Activated T-helper 1 cell treated with anti-CD3 and anti-CD28 coated beads, Interleukin-12 subunit alpha, Interleukin-12 subunit beta, Interleukin-2, Interleukin-4 antibody, amounts not matched to agents 30 ng/mL and 10 ng/mL and 1 ng/mL, durations not matched to agents 14 hours and 24 hours and 36 hours (primary cell): Measurements from ENCODE around the gene MYL4. TPM values are rescaled to one million over a fixed set of nuclear protein-coding genes. Genes with fewer than 3 reads are reported as not detected.
"Not testable (repeated sequence)": the region's sequence is repeated elsewhere in the genome, so short reads cannot be mapped to it uniquely, and the experiment has no call there.

Source experiments
- DNase-seq: peaks from one replicate; pipeline ENCODE4 v3.0.0; 2021; ENCODE audit warnings: low spot score
- H3K27ac Mint-ChIP-seq: one replicate; pipeline ENCODE4 v1.8.0; 2021; ENCODE audit warnings: mild to moderate bottlenecking, mixed read lengths
- H3K27me3 Mint-ChIP-seq: one replicate; pipeline ENCODE4 v1.8.0; 2022; ENCODE audit warnings: mild to moderate bottlenecking, moderate library complexity, mixed read lengths; ENCODE audit not compliant: insufficient read depth
- H3K36me3 Mint-ChIP-seq: one replicate; pipeline ENCODE4 v1.8.0; 2021; ENCODE audit warnings: low read depth, mixed read lengths
- H3K4me1 Mint-ChIP-seq: one replicate; pipeline ENCODE4 v1.8.0; 2021; ENCODE audit warnings: low read depth, mixed read lengths
- H3K4me3 Mint-ChIP-seq: one replicate; pipeline ENCODE4 v1.8.0; 2021; ENCODE audit warnings: mild to moderate bottlenecking, moderate library complexity, mixed read lengths
- H3K9me3 Mint-ChIP-seq: one replicate; pipeline ENCODE4 v1.8.0; 2021; ENCODE audit warnings: mixed read lengths
- intact Hi-C: fragments of 100-400 bp; cut with micrococcal nuclease; formaldehyde crosslinking; loops from one replicate; pipeline ENCODE4 v1.15.1; 2024
- total RNA-seq: library from RNA; stranded (reverse); gene quantifications from 2 replicates; pipeline ENCODE4 v1.2.3, GENCODE V29; 2022

Gene MYL4
- total RNA-seq, 1 donor from 2014 or later = not detected

GRCh38 chr17:47216821-47217220, 7.7 kb downstream of the MYL4 start:
- H3K4me3 Mint-ChIP-seq, DNase-seq, H3K9me3 Mint-ChIP-seq, H3K36me3 Mint-ChIP-seq, H3K27ac Mint-ChIP-seq, intact Hi-C loops: not testable (repeated sequence)
- Mint-ChIP-seq H3K27me3 (peaks cover 17% of the 10 kb centered on the region), H3K4me1 (peaks cover 32% of the 10 kb centered on the region)

DNA sequence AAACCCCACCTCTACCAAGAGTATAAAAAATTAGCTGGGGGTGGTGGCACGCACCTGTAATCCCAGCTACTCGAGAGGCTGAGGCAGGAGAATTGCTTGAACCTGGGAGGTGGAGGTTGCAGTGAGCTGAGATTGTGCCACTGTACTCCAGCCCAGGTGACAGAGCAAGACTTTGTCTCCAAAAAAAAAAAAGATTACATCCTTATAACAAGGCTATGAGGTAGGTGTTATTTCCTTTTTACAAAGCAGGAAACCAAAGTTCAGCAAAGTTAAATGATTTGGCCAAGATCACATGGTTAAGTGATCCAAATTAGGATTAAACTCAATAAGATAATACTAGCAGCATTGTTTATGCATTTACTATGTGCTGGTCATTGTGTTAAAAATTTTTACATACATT, 8.1 kb downstream of the MYL4 start:
- H3K9me3 Mint-ChIP-seq, H3K36me3 Mint-ChIP-seq, H3K27ac Mint-ChIP-seq, H3K4me3 Mint-ChIP-seq, DNase-seq, intact Hi-C loops: not testable (repeated sequence)
- peaks cover 16% of the 10 kb centered on the region for H3K27me3 Mint-ChIP-seq
- peaks cover 32% of the 10 kb centered on the region for H3K4me1 Mint-ChIP-seq

DNA sequence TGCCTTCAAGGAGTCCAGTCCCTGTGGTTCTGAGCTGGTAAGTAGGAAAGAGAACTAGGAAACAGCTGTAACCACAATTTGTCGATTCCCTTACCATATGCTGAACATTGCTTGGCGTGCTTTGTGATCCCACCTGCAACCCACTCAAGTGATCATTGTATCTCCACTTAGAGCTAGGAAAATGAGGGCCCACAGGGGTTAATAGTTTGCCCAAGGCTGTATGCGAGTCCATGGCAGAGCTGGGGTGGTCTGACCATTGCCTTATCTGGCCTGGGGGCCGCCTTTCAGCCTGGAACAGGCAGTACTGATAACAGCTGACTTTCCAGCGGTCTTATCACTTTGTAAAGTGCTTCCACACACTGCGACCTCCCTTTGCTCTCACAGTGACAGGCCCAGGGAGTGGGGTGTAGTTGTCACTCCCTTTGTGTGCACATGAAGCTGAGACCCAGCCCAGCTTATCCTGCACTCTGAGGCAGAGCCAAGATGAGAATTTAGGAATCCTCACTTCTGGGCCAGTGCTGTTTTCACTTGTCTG, 9.8 kb downstream of the MYL4 start:
- Mint-ChIP-seq H3K4me3 (no peak overlapping the region), H3K36me3 (no peaks in the 10 kb centered on the region), H3K27ac (no peak overlapping the region), H3K9me3 (peaks cover 6% of the 10 kb centered on the region), H3K4me1 (peaks cover 32% of the 10 kb centered on the region), H3K27me3 (peaks cover 17% of the 10 kb centered on the region)
- DNase-seq = no peak
- intact Hi-C loops = no loop called here

DNA sequence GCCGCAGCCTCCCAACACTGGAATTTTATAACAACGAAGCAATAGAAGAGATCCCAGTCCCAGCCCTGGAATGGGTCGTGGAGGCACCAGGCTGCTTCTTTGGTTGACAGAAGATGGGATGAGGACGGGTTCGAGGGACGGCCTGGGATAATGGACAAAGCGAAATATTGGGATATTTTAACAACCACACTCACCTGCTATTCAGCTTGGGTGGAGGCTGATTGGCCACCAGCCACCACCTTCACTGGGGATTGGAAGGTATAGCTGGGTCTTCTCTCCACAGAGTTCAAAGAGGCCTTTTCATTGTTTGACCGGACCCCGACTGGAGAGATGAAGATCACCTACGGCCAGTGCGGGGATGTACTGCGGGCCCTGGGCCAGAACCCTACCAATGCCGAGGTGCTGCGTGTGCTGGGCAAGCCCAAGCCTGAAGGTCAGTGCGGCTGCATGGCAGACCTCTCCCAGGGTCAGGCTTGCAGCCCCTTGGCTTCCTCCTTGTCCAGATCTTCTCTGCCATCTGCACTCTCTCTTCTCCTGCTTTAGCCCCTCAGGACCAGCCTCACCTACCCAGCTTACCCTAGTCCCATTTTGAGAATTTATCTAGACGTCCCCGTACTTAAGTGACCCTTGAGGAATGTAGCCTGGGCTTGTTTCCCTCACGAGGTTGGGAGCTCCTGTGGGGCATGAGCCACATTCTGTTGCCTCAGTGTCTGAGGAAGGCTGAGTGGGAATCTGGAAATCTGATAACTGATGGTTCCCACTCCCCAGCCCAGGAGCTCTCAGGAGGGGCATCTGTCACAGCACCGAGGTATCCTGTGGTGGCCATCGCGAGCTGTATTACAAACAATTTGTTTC, 10.7 kb downstream of the MYL4 start:
- peaks cover 12% of the 10 kb centered on the region for H3K27me3 Mint-ChIP-seq
- H3K4me3 Mint-ChIP-seq = peak overlapping the region; percentile 3
- peaks cover 9% of the 10 kb centered on the region for H3K9me3 Mint-ChIP-seq
- intact Hi-C loops = no loop called here
- no peak for DNase-seq
- peaks cover 32% of the 10 kb centered on the region for H3K4me1 Mint-ChIP-seq
- H3K27ac Mint-ChIP-seq = no peak overlapping the region
- no peaks in the 10 kb centered on the region for H3K36me3 Mint-ChIP-seq

- no peak overlapping the region for H3K27ac Mint-ChIP-seq
- no peaks in the 10 kb centered on the region for H3K36me3 Mint-ChIP-seq
- H3K4me3 Mint-ChIP-seq = no peak overlapping the region
- H3K4me1 Mint-ChIP-seq = peaks cover 32% of the 10 kb centered on the region
- intact Hi-C loops = no loop called here
- H3K9me3 Mint-ChIP-seq = peaks cover 9% of the 10 kb centered on the region
- H3K27me3 Mint-ChIP-seq = peaks cover 8% of the 10 kb centered on the region
- peak; percentile 4 for DNase-seq
These were observed 11.4 kb downstream of the MYL4 start for GRCh38 chr17:47220531-47220999.

DNA sequence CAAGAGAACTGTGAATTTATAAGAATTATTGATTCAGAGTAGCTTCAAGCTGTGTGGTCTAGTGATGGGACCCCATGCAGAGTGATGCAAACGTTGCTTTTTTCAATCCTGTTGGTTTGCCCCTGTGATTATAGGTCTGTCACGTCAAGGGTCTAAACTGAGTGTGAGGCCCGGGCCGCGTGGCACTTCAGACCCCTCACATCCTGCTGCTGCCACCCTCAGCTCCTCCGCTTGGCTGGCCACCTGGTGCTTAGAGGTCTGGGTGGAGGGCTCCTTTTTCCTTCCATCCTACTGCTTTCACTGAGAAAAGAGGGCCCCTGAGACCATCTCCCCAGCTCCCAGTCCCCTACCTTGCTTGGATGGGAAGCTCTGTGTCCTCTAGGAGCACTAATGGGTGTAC, 12.0 kb downstream of the MYL4 start:
- no peak overlapping the region for H3K4me3 Mint-ChIP-seq
- DNase-seq = no peak
- H3K27ac Mint-ChIP-seq = no peak overlapping the region
- intact Hi-C loops = no loop called here
- H3K9me3 Mint-ChIP-seq = peaks cover 9% of the 10 kb centered on the region
- peaks cover 5% of the 10 kb centered on the region for H3K27me3 Mint-ChIP-seq
- peaks cover 32% of the 10 kb centered on the region for H3K4me1 Mint-ChIP-seq
- H3K36me3 Mint-ChIP-seq = no peaks in the 10 kb centered on the region

DNA sequence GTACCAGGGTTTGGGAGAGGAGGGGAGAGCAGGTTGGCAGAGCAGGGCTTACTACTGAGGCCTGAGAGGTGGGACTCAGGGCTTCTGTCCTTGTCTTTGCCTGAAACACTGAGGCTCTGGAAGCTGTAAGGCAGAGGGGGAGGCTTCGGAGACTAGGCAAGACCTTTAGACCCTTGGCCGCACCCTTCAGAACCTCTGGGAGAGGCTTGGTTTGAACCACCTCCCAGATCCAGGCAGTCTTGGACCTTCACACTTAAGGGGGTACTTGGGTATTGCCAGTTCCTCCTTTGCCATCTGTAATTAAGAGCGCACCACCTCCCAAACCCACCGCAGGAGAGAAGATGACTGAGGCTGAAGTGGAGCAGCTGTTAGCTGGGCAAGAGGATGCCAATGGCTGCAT, 12.9 kb downstream of the MYL4 start:
- H3K27ac Mint-ChIP-seq = no peak overlapping the region
- intact Hi-C loops = no loop called here

DNA sequence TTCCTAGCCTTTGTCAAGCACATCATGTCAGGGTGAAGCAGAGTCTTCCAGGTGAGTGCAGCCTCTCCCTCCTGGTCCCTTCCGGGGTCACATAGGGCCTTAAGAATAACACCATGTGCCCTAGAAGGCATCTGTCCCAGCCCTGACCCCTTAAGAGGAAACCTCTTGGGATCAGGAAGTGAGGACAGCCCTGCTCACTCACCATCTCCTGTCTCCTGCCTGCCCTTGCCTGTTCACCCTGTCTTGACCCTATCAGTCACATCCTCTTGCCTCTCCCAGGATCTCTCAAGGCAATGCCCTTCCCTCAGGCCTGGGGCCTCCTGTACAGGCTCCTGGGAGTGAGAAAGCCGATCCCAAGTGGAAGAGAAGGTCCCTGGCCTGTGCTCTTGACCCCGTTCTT, 13.9 kb downstream of the MYL4 start:
- no peak for DNase-seq
- Mint-ChIP-seq H3K9me3 (peaks cover 9% of the 10 kb centered on the region), H3K4me3 (no peak overlapping the region), H3K27ac (no peak overlapping the region), H3K36me3 (no peaks in the 10 kb centered on the region), H3K4me1 (peaks cover 24% of the 10 kb centered on the region), H3K27me3 (peaks cover 5% of the 10 kb centered on the region)
- intact Hi-C loops = no loop called here

More for the DNA sequence above, 12.9 kb downstream of the MYL4 start:
- peaks cover 5% of the 10 kb centered on the region for H3K27me3 Mint-ChIP-seq
- no peak overlapping the region for H3K4me3 Mint-ChIP-seq
- no peaks in the 10 kb centered on the region for H3K36me3 Mint-ChIP-seq
- H3K9me3 Mint-ChIP-seq = peaks cover 9% of the 10 kb centered on the region
- no peak for DNase-seq
- H3K4me1 Mint-ChIP-seq = peaks cover 27% of the 10 kb centered on the region

DNA sequence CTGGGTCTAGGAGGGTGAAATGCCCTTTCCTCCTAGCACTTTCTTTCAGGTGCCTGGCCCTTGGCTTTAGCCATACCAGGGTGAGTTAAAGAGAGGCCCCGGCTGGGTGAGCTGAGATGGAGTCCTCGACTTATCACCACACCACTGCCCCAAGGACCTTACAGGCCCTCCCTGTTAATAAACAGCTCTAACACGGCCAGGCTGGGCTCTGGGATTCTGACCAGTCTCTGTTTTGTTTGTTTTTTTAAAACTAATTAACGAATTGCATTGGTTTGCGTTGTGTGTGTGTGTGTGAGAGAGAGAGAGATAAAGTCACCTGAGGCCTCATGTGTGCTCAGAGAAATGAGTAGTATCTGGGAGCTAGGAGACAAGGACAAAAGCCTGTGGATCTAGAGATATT, 14.3 kb downstream of the MYL4 start:
- H3K27me3 Mint-ChIP-seq = peaks cover 5% of the 10 kb centered on the region
- no peak for DNase-seq
- intact Hi-C loops = no loop called here
- H3K27ac Mint-ChIP-seq = no peak overlapping the region
- peaks cover 9% of the 10 kb centered on the region for H3K9me3 Mint-ChIP-seq
- no peaks in the 10 kb centered on the region for H3K36me3 Mint-ChIP-seq
- H3K4me3 Mint-ChIP-seq = no peak overlapping the region
- peaks cover 24% of the 10 kb centered on the region for H3K4me1 Mint-ChIP-seq

DNA sequence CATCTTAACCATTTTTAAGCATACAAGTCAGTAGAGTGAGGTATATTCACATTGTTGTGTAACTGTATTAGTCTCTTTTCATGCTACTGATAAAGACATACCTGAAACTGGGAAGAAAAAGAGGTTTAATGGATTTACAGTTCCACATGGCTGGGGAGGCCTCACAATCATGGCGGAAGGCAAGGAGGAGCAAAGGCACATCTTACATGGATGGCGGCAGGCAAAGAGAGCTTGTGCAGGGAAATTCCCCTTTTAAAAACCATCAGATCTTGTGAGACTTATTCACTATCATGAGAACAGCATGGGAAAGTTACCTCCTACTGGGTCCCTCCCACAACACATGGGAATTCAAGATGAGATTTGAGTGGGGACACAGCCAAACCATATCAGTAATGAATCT, 14.9 kb downstream of the MYL4 start:
- H3K9me3 Mint-ChIP-seq, DNase-seq, H3K27ac Mint-ChIP-seq, H3K27me3 Mint-ChIP-seq, H3K4me3 Mint-ChIP-seq, H3K36me3 Mint-ChIP-seq, intact Hi-C loops: not testable (repeated sequence)
- H3K4me1 Mint-ChIP-seq = peaks cover 21% of the 10 kb centered on the region

GRCh38 chr17:47224966-47225365, 15.8 kb downstream of the MYL4 start:
- H3K9me3 Mint-ChIP-seq = peaks cover 9% of the 10 kb centered on the region
- H3K27ac Mint-ChIP-seq = no peak overlapping the region
- no peaks in the 10 kb centered on the region for H3K36me3 Mint-ChIP-seq
- peaks cover 22% of the 10 kb centered on the region for H3K4me1 Mint-ChIP-seq
- H3K4me3 Mint-ChIP-seq = no peak overlapping the region
- intact Hi-C loops = no loop called here
- no peak for DNase-seq
- peaks cover 5% of the 10 kb centered on the region for H3K27me3 Mint-ChIP-seq

DNA sequence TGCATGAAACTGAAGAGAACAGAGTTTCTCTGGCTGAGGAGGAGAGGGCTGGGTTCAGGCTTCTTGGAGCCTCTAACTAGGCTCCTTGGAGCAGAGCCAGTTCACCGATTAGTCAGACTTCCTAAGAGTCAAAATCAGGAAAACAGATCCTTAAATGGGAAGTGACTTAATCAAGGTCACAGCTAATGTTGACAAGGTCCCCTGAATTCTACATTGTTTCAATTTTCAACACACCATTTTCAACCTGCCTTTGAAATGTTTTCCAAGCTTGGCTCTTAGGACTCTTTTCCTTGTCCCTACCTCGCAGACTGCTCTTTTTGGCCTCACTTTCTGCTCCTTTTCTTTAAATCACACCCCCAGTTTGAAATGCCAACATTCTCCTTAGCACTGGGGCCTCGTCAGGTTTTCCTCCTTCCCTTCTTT, 16.3 kb downstream of the MYL4 start:
- H3K4me3 Mint-ChIP-seq = no peak overlapping the region
- peaks cover 22% of the 10 kb centered on the region for H3K4me1 Mint-ChIP-seq
- intact Hi-C loops = no loop called here
- H3K36me3 Mint-ChIP-seq = no peaks in the 10 kb centered on the region
- H3K27ac Mint-ChIP-seq = no peak overlapping the region
- H3K9me3 Mint-ChIP-seq = peaks cover 9% of the 10 kb centered on the region
- peaks cover 10% of the 10 kb centered on the region for H3K27me3 Mint-ChIP-seq
- no peak for DNase-seq

GRCh38 chr17:47225911-47226688, 17.0 kb downstream of the MYL4 start:
- H3K27me3 Mint-ChIP-seq = peaks cover 11% of the 10 kb centered on the region
- H3K36me3 Mint-ChIP-seq = no peaks in the 10 kb centered on the region
- peaks cover 18% of the 10 kb centered on the region for H3K4me1 Mint-ChIP-seq
- intact Hi-C loops = no loop called here
- H3K27ac Mint-ChIP-seq = no peak overlapping the region
- no peak overlapping the region for H3K4me3 Mint-ChIP-seq
- no peak for DNase-seq
- H3K9me3 Mint-ChIP-seq = peaks cover 9% of the 10 kb centered on the region
